Gastroesophageal sphincter (tissue), 4 donors: Measurements from ENCODE around the gene DOK5. TPM values are rescaled to one million over a fixed set of nuclear protein-coding genes. Genes with fewer than 3 reads are reported as not detected.

Source experiments
- ATAC-seq: fragments of 150-250 bp; one replicate; pipeline ENCODE4 v1.9.1; 2016; ENCODE audit warnings: mild to moderate bottlenecking, moderate library complexity
- H3K27ac ChIP-seq, 4 donors: fragments of 200-600 bp; sonication (generic) in 3 of 4; 1 replicate in 3 of 4; 2 replicates in 1 of 4; pipeline ENCODE4 v1.5.1; 2016 to 2019
- H3K27me3 ChIP-seq: fragments of 200-600 bp; sonication (generic); one replicate; pipeline ENCODE4 v1.5.1; 2019
- H3K36me3 ChIP-seq, 2 donors: fragments of 200-600 bp; sonication (generic); one replicate each; pipeline ENCODE4 v1.5.1; 2019; ENCODE audit warnings: control low read depth in 1 of 2
- H3K4me1 ChIP-seq, 3 donors: fragments of 200-600 bp; sonication (generic); 1 replicate in 2 of 3; 2 replicates in 1 of 3; pipeline ENCODE4 v1.5.1; 2016 to 2019; ENCODE audit warnings: control low read depth in 2 of 3
- H3K4me3 ChIP-seq, 2 donors: fragments of 200-600 bp; sonication (generic); one replicate each; pipeline ENCODE4 v1.5.1; 2019; ENCODE audit warnings: mild to moderate bottlenecking in 1 of 2, moderate library complexity in 1 of 2
- H3K9me3 ChIP-seq, 3 donors: fragments of 200-600 bp; sonication (generic); one replicate each; pipeline ENCODE4 v1.5.1; 2017 to 2019; ENCODE audit warnings: control low read depth in 2 of 3
- EP300 ChIP-seq: sonication (generic); formaldehyde crosslinking; IDR thresholded peaks from one replicate; pipeline ENCODE4 v1.6.1; 2017; ENCODE audit warnings: antibody characterized with exemption, mild to moderate bottlenecking
- POLR2A ChIP-seq, 2 donors: fragments of 450-650 bp; IDR thresholded peaks; one replicate each; pipeline ENCODE4 v1.6.1; 2017; ENCODE audit warnings: antibody characterized with exemption in 2 of 2, mild to moderate bottlenecking in 2 of 2, moderate library complexity in 1 of 2
- POLR2AphosphoS5 ChIP-seq: sonication (generic); formaldehyde crosslinking; IDR thresholded peaks from one replicate; pipeline ENCODE4 v1.6.1; 2017; ENCODE audit warnings: antibody characterized with exemption
- WGBS, 2 donors: methylation state at CpG; one replicate each; pipeline ENCODE4 v1.1.5; 2018; ENCODE audit warnings: low coverage in 1 of 2; 5-methylcytosine and 5-hydroxymethylcytosine counted together
- total RNA-seq, 4 donors: library from RNA; depleted of rRNA; stranded (reverse); fragments of >200 nt; gene quantifications; one replicate each; pipeline ENCODE4 v1.1.0, GENCODE V29; 2016
- TF ChIP-seq, protein P1 (sequence below), 4 experiments: fragments of 200-600 bp in 2 of 4; fragments of 450-650 bp in 2 of 4; sonication (generic) in 1 of 4; IDR thresholded peaks; one replicate each; pipeline ENCODE4 v1.5.1; 2017 to 2019; ENCODE audit warnings: antibody characterized with exemption in 4 of 4, mild to moderate bottlenecking in 2 of 4, moderate library complexity in 2 of 4

The DOK5 gene
- total RNA-seq, 4 donors from 2014 or later, result 0.62 to 2.7 (median 1.4) TPM

DNA sequence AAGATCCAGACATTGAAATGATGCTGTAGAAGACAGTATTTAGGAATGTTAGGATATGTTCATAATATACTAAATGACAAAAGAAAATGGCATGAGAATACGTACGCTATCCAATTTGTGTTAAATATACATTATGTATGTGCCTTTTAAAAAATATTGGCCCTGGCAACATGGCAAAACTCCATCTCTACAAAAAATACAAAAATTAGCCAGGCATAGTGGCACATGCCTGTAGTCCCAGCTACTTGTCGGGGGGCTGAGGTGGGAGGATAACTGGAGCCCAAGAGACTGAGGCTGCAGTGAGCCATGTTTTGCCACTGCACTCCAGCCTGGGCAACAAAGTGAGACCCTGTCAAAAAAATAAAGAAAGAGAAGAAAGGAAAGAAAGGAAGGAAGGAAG is 155.7 kb downstream of the DOK5 start:
- WGBS, 2 donors, result 95 to 96% methylated on average over 3 of the region's 3 CpGs
- Histone ChIP-seq H3K4me3 (no peak overlapping the region), H3K9me3 (no peaks in the 10 kb centered on the region), H3K27ac (no peak overlapping the region), H3K27me3 (no peaks in the 10 kb centered on the region), H3K36me3 (no peaks in the 10 kb centered on the region), H3K4me1 (no peaks in the 10 kb centered on the region)
- TF ChIP-seq POLR2A (IDR thresholded peaks at IDR 0.05) (no peak), POLR2AphosphoS5 (no peak), EP300 (no peak)
- TF ChIP-seq, protein P1, sequence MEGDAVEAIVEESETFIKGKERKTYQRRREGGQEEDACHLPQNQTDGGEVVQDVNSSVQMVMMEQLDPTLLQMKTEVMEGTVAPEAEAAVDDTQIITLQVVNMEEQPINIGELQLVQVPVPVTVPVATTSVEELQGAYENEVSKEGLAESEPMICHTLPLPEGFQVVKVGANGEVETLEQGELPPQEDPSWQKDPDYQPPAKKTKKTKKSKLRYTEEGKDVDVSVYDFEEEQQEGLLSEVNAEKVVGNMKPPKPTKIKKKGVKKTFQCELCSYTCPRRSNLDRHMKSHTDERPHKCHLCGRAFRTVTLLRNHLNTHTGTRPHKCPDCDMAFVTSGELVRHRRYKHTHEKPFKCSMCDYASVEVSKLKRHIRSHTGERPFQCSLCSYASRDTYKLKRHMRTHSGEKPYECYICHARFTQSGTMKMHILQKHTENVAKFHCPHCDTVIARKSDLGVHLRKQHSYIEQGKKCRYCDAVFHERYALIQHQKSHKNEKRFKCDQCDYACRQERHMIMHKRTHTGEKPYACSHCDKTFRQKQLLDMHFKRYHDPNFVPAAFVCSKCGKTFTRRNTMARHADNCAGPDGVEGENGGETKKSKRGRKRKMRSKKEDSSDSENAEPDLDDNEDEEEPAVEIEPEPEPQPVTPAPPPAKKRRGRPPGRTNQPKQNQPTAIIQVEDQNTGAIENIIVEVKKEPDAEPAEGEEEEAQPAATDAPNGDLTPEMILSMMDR (IDR thresholded peaks at IDR 0.05), result no peak
- no peak for ATAC-seq

DNA sequence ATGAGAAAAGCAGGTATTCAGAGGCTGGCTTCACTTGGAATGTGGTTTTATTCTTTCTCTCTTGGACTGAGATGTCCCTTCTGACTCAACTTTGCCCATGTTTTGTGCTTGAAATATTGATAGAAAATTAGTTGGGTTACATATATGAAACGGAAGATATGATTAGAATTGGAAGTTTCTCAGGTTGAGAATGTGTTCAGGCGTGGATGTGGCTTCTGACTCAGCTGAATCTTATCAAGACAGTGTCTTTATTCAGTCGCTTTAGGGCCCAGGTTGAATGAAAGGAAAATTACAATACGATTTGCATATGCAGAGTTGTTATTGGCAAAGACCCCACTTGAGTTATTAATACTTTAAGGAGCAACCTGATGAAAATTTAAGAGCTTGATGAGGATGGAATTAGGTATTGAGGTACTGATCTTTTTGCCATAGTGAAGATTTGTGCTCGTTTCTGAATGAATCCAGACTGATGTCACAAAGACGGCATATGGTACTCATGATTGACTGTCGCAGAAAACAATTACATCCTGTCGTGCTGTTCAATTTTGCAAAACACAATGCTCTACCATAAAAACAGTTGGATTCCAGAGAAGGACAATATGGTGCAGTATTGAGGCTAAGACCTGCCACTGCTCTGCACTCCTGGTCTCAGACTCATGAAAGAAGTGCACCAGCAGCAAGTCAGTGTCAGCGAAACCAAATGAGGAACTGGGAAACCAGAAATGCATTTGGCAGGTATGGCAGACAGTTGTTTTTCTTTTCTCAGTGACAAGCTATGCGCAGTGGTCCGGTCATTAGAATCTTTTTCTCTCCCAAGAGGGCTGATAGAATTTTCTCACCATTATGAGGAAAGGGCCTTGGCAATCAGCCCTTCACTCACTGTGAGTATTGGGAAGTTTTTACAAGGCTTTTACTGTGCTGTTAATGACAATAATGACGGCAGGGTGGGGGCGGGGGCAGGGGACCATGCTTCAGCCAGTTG is 158.3 kb downstream of the DOK5 start:
- Histone ChIP-seq H3K9me3 (no peaks in the 10 kb centered on the region), H3K4me3 (no peak overlapping the region), H3K36me3 (no peaks in the 10 kb centered on the region), H3K27ac (no peak overlapping the region), H3K27me3 (no peaks in the 10 kb centered on the region), H3K4me1 (no peaks in the 10 kb centered on the region)
- TF ChIP-seq EP300 (no peak), POLR2A (IDR thresholded peaks at IDR 0.05) (no peak), POLR2AphosphoS5 (no peak)
- TF ChIP-seq, protein P1 (IDR thresholded peaks at IDR 0.05), result no peak
- WGBS, 2 donors, result 75 to 80% methylated on average over 8 to 10 of the region's 13 CpGs
- no peak for ATAC-seq

DNA sequence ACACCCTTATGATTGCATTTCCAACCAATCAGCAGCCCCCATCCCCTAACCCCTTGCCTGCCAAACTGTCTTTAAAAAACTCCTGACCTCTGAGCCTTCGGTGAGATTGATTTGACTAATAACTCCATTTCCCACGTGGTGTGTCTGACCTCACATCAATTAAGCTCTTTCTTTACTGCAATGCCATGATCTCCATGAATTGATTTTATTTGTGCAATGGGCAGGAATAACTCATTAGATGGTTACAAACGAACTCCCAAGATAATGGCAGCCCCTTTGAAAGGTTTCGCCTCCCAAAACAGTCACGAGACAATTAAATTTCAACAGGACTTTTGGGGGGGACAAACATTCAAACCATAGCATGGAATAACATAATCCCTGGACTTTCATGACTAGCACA is 161.2 kb downstream of the DOK5 start:
- Histone ChIP-seq H3K4me1 (no peaks in the 10 kb centered on the region), H3K27me3 (no peaks in the 10 kb centered on the region), H3K4me3 (no peak overlapping the region), H3K27ac (no peak overlapping the region), H3K36me3 (no peaks in the 10 kb centered on the region), H3K9me3 (no peaks in the 10 kb centered on the region)
- ATAC-seq, result no peak
- TF ChIP-seq, protein P1 (IDR thresholded peaks at IDR 0.05), result no peak
- TF ChIP-seq POLR2AphosphoS5, result no peak
- 77 to 100% methylated on average over 1 to 5 of the region's 5 CpGs for WGBS, 2 donors

DNA sequence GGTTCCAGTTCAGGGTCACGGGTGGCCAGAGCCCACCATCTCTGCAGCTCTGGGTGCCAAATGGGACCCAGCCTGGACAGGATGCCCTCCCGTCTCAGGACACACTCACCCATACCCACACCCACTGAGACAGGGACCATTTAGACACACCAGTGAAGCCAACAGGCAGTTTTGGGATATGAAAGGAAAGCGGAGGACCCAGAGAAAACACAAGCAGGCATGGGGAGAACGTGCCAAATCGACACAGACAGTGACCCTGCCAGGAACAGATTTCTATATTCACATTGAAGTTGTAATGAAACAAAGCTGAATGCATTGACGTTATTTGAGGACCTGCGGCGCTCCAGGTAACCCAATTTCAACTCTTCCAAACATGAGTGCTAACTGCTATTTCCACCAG is 164.5 kb downstream of the DOK5 start:
- Histone ChIP-seq H3K27me3 (no peaks in the 10 kb centered on the region), H3K4me3 (no peak overlapping the region), H3K4me1 (no peaks in the 10 kb centered on the region), H3K9me3 (no peaks in the 10 kb centered on the region), H3K36me3 (no peaks in the 10 kb centered on the region), H3K27ac (no peak overlapping the region)
- WGBS, 2 donors, result 85 to 92% methylated on average over 7 to 8 of the region's 8 CpGs
- TF ChIP-seq POLR2A (IDR thresholded peaks at IDR 0.05) (no peak), EP300 (no peak), POLR2AphosphoS5 (no peak)
- TF ChIP-seq, protein P1 (IDR thresholded peaks at IDR 0.05), result no peak
- no peak for ATAC-seq

DNA sequence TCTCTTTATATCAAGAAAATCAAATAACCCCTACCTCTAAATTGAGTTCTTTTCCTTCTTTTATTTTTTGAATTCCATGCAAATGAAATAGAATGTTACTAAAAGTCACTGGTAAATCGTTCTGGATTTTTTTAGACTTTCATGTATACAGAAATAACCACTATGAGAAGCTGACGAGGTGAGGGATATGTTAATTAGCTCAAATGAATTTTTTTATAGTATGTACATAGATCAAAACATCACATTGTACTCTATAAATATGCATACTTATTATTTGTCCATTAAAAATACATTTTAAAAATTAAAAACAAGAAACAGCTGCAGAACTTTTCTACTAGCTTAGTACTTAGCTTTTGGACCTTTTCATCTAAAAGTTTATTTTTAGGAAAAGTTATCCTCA is 165.4 kb downstream of the DOK5 start:
- no peak for ATAC-seq
- H3K9me3 ChIP-seq, result no peaks in the 10 kb centered on the region
- H3K4me3 ChIP-seq, result no peak overlapping the region
- TF ChIP-seq EP300 (no peak), POLR2A (IDR thresholded peaks at IDR 0.05) (no peak), POLR2AphosphoS5 (no peak)
- TF ChIP-seq, protein P1 (IDR thresholded peaks at IDR 0.05), result no peak
- H3K4me1 ChIP-seq, result no peaks in the 10 kb centered on the region
- H3K36me3 ChIP-seq, result no peaks in the 10 kb centered on the region
- H3K27ac ChIP-seq, result no peak overlapping the region
- no peaks in the 10 kb centered on the region for H3K27me3 ChIP-seq
- WGBS, 2 donors, result 67 to 71% methylated on average over 2 of the region's 2 CpGs
